Measurements from ENCODE around the gene ZNF550. TPM values are rescaled to one million over a fixed set of nuclear protein-coding genes. Genes with fewer than 3 reads are reported as not detected.

Gene ZNF550
- polyA plus RNA-seq, 2 of the 4 experiments (the other 2 are of a cell fraction) = 4.7 to 8.7 TPM

GRCh38 chr19:57583104-57583520 is 23.4 kb upstream of the ZNF550 start:
- no peak for ATAC-seq
- H3K4me2 ChIP-seq = no peak overlapping the region

DNA sequence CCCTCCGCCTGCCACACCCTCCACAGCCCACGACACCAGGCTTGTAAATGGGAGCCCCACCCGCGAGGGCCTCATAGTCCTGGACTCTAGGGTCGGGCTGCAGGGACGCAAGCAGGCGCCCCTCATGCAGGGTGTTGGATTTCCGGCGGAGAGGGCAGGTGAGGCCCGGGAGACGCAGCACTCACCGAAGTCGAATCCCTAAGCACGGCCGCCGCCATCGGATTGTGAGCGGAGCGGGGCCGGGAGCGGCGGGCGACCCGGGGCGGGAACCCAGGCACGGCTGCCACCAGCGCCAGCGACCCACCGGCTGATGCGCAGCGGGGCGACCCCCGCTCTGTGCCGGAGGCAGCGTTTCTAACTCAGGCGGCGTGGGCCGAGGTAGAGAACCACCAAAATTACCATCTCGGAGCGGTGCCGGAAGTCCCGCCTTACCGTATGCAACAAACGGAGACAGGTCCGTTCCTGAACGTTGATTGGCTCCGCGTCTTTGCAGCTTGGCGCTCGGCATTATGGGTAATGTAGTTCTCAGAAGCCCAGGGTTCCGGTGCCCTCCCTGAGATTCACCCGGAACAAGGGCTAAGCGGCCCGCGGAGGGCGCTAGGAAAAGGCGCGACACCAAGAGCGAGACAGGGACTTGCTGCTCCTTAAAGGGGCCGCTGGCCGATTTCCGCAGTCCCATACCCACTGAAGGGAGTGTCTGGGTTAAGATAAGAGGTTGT is 19.0 kb upstream of the ZNF550 start, which contains the start of gene ZNF416:
TSS of gene ZNF416 (minus strand) at position 425 of the 719 bp plus-strand sequence. CDS start at position 218, 207 bp downstream.
- WGBS (ENCODE audit: missing lambda C conversion rate) = 1% methylated on average over 32 of the region's 62 CpGs
- peaks cover 94% of the 10 kb centered on the region for H3K9me3 ChIP-seq
- no peak for TF ChIP-seq RCOR1 (IDR thresholded peaks at IDR 0.05; ENCODE audit: low read depth, low read length)
- TF ChIP-seq GATA3 (IDR thresholded peaks at IDR 0.05; ENCODE audit: borderline replicate concordance) = peak; percentile 43; the same call in 1 of the 2 replicates
- TF ChIP-seq TFCP2L1 (CRISPR knock-in tag; IDR thresholded peaks at IDR 0.05) = no peak
- TF ChIP-seq SREBF2 (IDR thresholded peaks at IDR 0.05) = no peak
- TF ChIP-seq ZSCAN20 (CRISPR knock-in tag; IDR thresholded peaks at IDR 0.05) = no peak
- peak; percentile 64 for TF ChIP-seq REST (IDR thresholded peaks at IDR 0.05)
- no peak for TF ChIP-seq ZC3H11A (IDR thresholded peaks at IDR 0.05)
- TF ChIP-seq, protein P1, sequence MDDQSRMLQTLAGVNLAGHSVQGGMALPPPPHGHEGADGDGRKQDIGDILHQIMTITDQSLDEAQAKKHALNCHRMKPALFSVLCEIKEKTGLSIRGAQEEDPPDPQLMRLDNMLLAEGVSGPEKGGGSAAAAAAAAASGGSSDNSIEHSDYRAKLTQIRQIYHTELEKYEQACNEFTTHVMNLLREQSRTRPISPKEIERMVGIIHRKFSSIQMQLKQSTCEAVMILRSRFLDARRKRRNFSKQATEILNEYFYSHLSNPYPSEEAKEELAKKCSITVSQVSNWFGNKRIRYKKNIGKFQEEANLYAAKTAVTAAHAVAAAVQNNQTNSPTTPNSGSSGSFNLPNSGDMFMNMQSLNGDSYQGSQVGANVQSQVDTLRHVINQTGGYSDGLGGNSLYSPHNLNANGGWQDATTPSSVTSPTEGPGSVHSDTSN (IDR thresholded peaks at IDR 0.05) = 0 out of 2 replicates have a peak, but pooled peaks have one; percentile 10
- TF ChIP-seq ZNF302 (CRISPR knock-in tag; IDR thresholded peaks at IDR 0.05) = no peak
- TF ChIP-seq POLR2A (IDR thresholded peaks at IDR 0.05; ENCODE audit: low read length) = peak; percentile 35; the same call in 1 of the 2 replicates
- peak; percentile 28 to 38; a peak in 1 of 5 replicates for TF ChIP-seq RAD21 (conservative IDR thresholded peaks at IDR 0.05 in 1 of 2, IDR thresholded peaks at IDR 0.05 in 1 of 2)
- TF ChIP-seq SMC3 (IDR thresholded peaks at IDR 0.05) = peak; percentile 40; the same call in 1 of the 3 replicates
- TF ChIP-seq PHF8 (IDR thresholded peaks at IDR 0.05; ENCODE audit: borderline replicate concordance, low read depth) = peak; percentile 77
- 0 out of 2 replicates have a peak, but pooled peaks have one; percentile 14 for TF ChIP-seq EHF (CRISPR knock-in tag; IDR thresholded peaks at IDR 0.05)
- TF ChIP-seq E2F6 (IDR thresholded peaks at IDR 0.05; ENCODE audit: borderline replicate concordance, low read depth) = peak; percentile 88

More at GRCh38 chr19:57583104-57583520, 23.4 kb upstream of the ZNF550 start:
- DNase-seq (ENCODE audit: low read depth in 1 of 2, low spot score in 1 of 2) (no peak), FAIRE-seq (no peak)
- ChIA-PET POLR2A (no interaction called here), CTCF (no interaction called here)
- Histone ChIP-seq H3K27ac (no peak overlapping the region), H3K9me3 (peaks cover 89% of the 10 kb centered on the region), H3K4me1 (no peaks in the 10 kb centered on the region), H3K4me3 (no peak overlapping the region)
- TF ChIP-seq E2F6 (IDR thresholded peaks at IDR 0.05; ENCODE audit: borderline replicate concordance, low read depth) (no peak), ZC3H11A (IDR thresholded peaks at IDR 0.05) (no peak), KDM5A (IDR thresholded peaks at IDR 0.05) (no peak), HOXB5 (CRISPR knock-in tag; IDR thresholded peaks at IDR 0.05) (no peak), CHD4 (IDR thresholded peaks at IDR 0.05; ENCODE audit: borderline replicate concordance) (no peak), NR3C1 (IDR thresholded peaks at IDR 0.05) (no peak), POLR2AphosphoS2 (conservative IDR thresholded peaks at IDR 0.05; ENCODE audit: low read length) (no peak), HES2 (IDR thresholded peaks at IDR 0.05) (no peak), CEBPB (IDR thresholded peaks at IDR 0.05) (no peak), RFX5 (IDR thresholded peaks at IDR 0.05) (no peak), FOSL2 (IDR thresholded peaks at IDR 0.05) (no peak), FOSL2 (CRISPR knock-in tag; IDR thresholded peaks at IDR 0.05) (no peak)
- TF ChIP-seq, protein P2, sequence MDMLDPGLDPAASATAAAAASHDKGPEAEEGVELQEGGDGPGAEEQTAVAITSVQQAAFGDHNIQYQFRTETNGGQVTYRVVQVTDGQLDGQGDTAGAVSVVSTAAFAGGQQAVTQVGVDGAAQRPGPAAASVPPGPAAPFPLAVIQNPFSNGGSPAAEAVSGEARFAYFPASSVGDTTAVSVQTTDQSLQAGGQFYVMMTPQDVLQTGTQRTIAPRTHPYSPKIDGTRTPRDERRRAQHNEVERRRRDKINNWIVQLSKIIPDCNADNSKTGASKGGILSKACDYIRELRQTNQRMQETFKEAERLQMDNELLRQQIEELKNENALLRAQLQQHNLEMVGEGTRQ (IDR thresholded peaks at IDR 0.05) = no peak
- TF ChIP-seq, protein P1 (IDR thresholded peaks at IDR 0.05) = no peak
- TF ChIP-seq, protein P3, sequence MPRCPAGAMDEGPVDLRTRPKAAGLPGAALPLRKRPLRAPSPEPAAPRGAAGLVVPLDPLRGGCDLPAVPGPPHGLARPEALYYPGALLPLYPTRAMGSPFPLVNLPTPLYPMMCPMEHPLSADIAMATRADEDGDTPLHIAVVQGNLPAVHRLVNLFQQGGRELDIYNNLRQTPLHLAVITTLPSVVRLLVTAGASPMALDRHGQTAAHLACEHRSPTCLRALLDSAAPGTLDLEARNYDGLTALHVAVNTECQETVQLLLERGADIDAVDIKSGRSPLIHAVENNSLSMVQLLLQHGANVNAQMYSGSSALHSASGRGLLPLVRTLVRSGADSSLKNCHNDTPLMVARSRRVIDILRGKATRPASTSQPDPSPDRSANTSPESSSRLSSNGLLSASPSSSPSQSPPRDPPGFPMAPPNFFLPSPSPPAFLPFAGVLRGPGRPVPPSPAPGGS (IDR thresholded peaks at IDR 0.05) = no peak
- 54% methylated on average over 6 of the region's 21 CpGs for WGBS (ENCODE audit: missing lambda C conversion rate)

More for the DNA sequence above, 19.0 kb upstream of the ZNF550 start, which contains the start of gene ZNF416:
- peak within 1 kb of the TSS; percentile 70 to 87 for H3K27ac ChIP-seq
- peak within 1 kb of the TSS; percentile 80 for H3K4me2 ChIP-seq
- ChIA-PET CTCF (interaction anchor here (1.2 kb wide), 1 partner anchor 22 kb away, joined by 3 read pairs; no protein-coding TSS in a partner anchor), POLR2A (interaction anchor here (0.6 to 1.0 kb wide), 5 partner anchors 35 to 424 kb away, joined by 3 to 5 read pairs (median 4); partner anchors contain the start of genes ZNF134, ZNF548, ZNF552 and ZNF606)
- ATAC-seq = peak; percentile 99 to 100
- DNase-seq (ENCODE audit: low read depth in 1 of 2, low spot score in 1 of 2) = peak; percentile 99 to 100
- peak within 1 kb of the TSS; percentile 84 for H3K4me3 ChIP-seq
- H3K4me1 ChIP-seq = no peaks in the 10 kb centered on the region
- peak; percentile 97 for FAIRE-seq

All from A549 (cell line).